ENCODE measurements around the gene IFIT5. TPM values are rescaled to one million over a fixed set of nuclear protein-coding genes. Genes with fewer than 3 reads are reported as not detected.

Gene IFIT5
- total RNA-seq, 3 donors from 2014 or later (not counting 1 experiment from before 2014, with no cell fraction given): 17.7 to 23.6 (median 20.4) TPM

DNA sequence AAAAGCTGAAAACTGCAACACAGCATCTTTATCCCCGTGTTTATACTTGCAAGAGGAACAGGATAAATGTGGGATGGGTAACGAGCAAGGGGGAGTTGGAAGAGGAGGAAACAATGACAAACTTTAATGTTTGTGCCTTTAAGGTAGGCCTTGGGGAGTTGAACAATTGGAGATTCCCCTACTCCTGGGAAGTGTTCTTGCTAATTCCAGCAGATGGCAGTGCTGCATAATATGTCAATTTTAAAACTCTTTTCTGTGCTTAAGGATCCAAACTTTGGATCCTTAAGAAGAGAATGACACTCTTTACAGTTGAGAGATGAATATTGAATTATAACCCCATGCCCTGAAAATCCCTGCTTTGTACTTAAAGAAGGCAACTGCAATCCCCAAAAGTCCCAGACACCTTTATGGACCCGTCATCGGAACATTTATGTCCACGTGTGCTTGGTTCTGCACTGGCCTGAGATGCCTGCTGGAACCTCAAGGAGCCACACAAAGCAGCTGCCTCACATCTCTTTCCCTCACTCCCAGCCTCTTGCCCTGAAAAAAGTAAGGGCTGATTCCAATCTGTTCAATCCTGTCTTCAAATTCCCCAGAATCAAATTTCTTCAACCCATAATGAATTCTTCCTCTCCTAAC is 12.0 kb downstream of the IFIT5 start:
- Histone ChIP-seq H3K27ac (ENCODE audit: low read length) (no peak overlapping the region), H3K4me3 (ENCODE audit: low read length) (no peak overlapping the region), H3K4me1 (ENCODE audit: control insufficient read depth, insufficient read depth, low read length) (no peaks in the 10 kb centered on the region), H3K27me3 (ENCODE audit: control insufficient read depth, insufficient read depth, low read length) (no peaks in the 10 kb centered on the region), H3K9me3 (ENCODE audit: control insufficient read depth, insufficient read depth, low read length) (no peaks in the 10 kb centered on the region), H3K36me3 (ENCODE audit: control insufficient read depth, insufficient read depth, low read length) (peaks cover 4% of the 10 kb centered on the region)
- Mint-ChIP-seq H3K36me3 (no peaks in the 10 kb centered on the region), H3K4me1 (peaks cover 0 to under 1% of the 10 kb centered on the region in 2 donors), H3K27me3 (ENCODE audit: low read depth in 2 of 2) (peaks cover 0 to 6% of the 10 kb centered on the region in 2 donors), H3K27ac (no peak overlapping the region), H3K9me3 (no peaks in the 10 kb centered on the region), H3K4me3 (no peak overlapping the region)
- peak; percentile 53 for TF ChIP-seq CTCF (IDR thresholded peaks at IDR 0.05)
- intact Hi-C loops (cut with micrococcal nuclease): loop anchor here (5.0 kb wide), 1 partner anchor 136 kb away; no protein-coding TSS in a partner anchor
- ATAC-seq (peak; percentile 43 to 73 (median 70)), DNase-seq (peak in 1 of 2 donors; percentile 65)
- WGBS (ENCODE audit: insufficient coverage): 68% methylated on average over 5 of the region's 5 CpGs

- no peak for TF ChIP-seq CTCF (IDR thresholded peaks at IDR 0.05)
- Mint-ChIP-seq H3K4me3 (no peak overlapping the region), H3K9me3 (no peaks in the 10 kb centered on the region), H3K4me1 (no peaks in the 10 kb centered on the region), H3K36me3 (no peaks in the 10 kb centered on the region), H3K27ac (no peak overlapping the region), H3K27me3 (ENCODE audit: low read depth in 2 of 2) (peaks cover 0 to 17% of the 10 kb centered on the region in 2 donors)
- intact Hi-C loops (cut with micrococcal nuclease): loop anchor here (5.0 kb wide), 1 partner anchor 135 kb away; no protein-coding TSS in a partner anchor
- Histone ChIP-seq H3K27ac (ENCODE audit: low read length) (no peak overlapping the region), H3K4me3 (ENCODE audit: low read length) (no peak overlapping the region), H3K36me3 (ENCODE audit: control insufficient read depth, insufficient read depth, low read length) (no peaks in the 10 kb centered on the region), H3K4me1 (ENCODE audit: control insufficient read depth, insufficient read depth, low read length) (no peaks in the 10 kb centered on the region), H3K9me3 (ENCODE audit: control insufficient read depth, insufficient read depth, low read length) (no peaks in the 10 kb centered on the region), H3K27me3 (ENCODE audit: control insufficient read depth, insufficient read depth, low read length) (no peaks in the 10 kb centered on the region)
- WGBS (ENCODE audit: insufficient coverage): 85% methylated on average over 3 of the region's 4 CpGs
- DNase-seq: no peak
- ATAC-seq: no peak
Observed at GRCh38 chr10:89427629-89428028, 13.3 kb downstream of the IFIT5 start.

GRCh38 chr10:89428877-89429276 is 14.5 kb downstream of the IFIT5 start:
- ATAC-seq (no peak), DNase-seq (no peak)
- Histone ChIP-seq H3K9me3 (ENCODE audit: control insufficient read depth, insufficient read depth, low read length) (no peaks in the 10 kb centered on the region), H3K36me3 (ENCODE audit: control insufficient read depth, insufficient read depth, low read length) (no peaks in the 10 kb centered on the region), H3K4me3 (ENCODE audit: low read length) (no peak overlapping the region), H3K27ac (ENCODE audit: low read length) (no peak overlapping the region), H3K27me3 (ENCODE audit: control insufficient read depth, insufficient read depth, low read length) (no peaks in the 10 kb centered on the region), H3K4me1 (ENCODE audit: control insufficient read depth, insufficient read depth, low read length) (no peaks in the 10 kb centered on the region)
- no peak for TF ChIP-seq CTCF (IDR thresholded peaks at IDR 0.05)
- 75% methylated on average over 1 of the region's 1 CpG for WGBS (ENCODE audit: insufficient coverage)
- Mint-ChIP-seq H3K4me1 (no peaks in the 10 kb centered on the region), H3K27ac (no peak overlapping the region), H3K4me3 (no peak overlapping the region), H3K27me3 (ENCODE audit: low read depth in 2 of 2) (peaks cover 3 to 28% of the 10 kb centered on the region in 2 donors), H3K36me3 (no peaks in the 10 kb centered on the region), H3K9me3 (no peaks in the 10 kb centered on the region)
- intact Hi-C loops (cut with micrococcal nuclease): loop anchor here (5.0 kb wide), 1 partner anchor 133 kb away; no protein-coding TSS in a partner anchor

DNA sequence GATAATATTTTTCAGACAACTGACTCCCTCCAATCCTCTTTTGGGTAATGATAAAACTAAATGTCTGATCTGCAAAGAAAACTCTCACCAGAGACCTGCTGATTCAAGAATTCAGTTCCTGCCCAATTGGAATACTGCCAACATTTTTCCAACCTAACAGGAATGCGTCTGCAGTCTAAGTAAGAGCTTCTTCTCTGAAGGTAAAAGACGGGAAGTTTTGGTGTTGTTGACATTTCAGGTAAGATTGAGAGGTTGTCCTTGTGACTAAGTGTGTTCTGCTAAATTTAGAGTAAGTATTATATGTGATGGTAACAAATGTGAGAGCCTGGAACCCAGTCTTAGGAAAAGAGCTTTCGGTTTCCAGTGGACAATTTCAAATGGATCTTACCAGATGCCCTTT is 17.6 kb downstream of the IFIT5 start:
- Mint-ChIP-seq H3K27me3 (ENCODE audit: low read depth in 2 of 2) (peaks cover 14 to 58% of the 10 kb centered on the region in 2 donors), H3K4me1 (no peaks in the 10 kb centered on the region), H3K4me3 (no peak overlapping the region), H3K27ac (no peak overlapping the region), H3K9me3 (no peaks in the 10 kb centered on the region), H3K36me3 (no peaks in the 10 kb centered on the region)
- no peak overlapping the region for H3K27ac ChIP-seq (ENCODE audit: low read length)
- no peak for ATAC-seq
- no peaks in the 10 kb centered on the region for H3K4me1 ChIP-seq (ENCODE audit: control insufficient read depth, insufficient read depth, low read length)
- H3K9me3 ChIP-seq (ENCODE audit: control insufficient read depth, insufficient read depth, low read length): no peaks in the 10 kb centered on the region
- intact Hi-C loops (cut with micrococcal nuclease): no loop called here
- H3K27me3 ChIP-seq (ENCODE audit: control insufficient read depth, insufficient read depth, low read length): peaks cover 10% of the 10 kb centered on the region
- 83% methylated on average over 3 of the region's 3 CpGs for WGBS (ENCODE audit: insufficient coverage)
- TF ChIP-seq CTCF (IDR thresholded peaks at IDR 0.05): no peak
- DNase-seq: no peak
- no peaks in the 10 kb centered on the region for H3K36me3 ChIP-seq (ENCODE audit: control insufficient read depth, insufficient read depth, low read length)
- H3K4me3 ChIP-seq (ENCODE audit: low read length): no peak overlapping the region

Measured in natural killer cell (primary cell).